ENCODE data around the gene ZNF169. TPM values are rescaled to one million over a fixed set of nuclear protein-coding genes. Genes with fewer than 3 reads are reported as not detected.

The ZNF169 gene
- 1 to 10 TPM; 9.4 to 9.8 TPM for total RNA-seq

DNA sequence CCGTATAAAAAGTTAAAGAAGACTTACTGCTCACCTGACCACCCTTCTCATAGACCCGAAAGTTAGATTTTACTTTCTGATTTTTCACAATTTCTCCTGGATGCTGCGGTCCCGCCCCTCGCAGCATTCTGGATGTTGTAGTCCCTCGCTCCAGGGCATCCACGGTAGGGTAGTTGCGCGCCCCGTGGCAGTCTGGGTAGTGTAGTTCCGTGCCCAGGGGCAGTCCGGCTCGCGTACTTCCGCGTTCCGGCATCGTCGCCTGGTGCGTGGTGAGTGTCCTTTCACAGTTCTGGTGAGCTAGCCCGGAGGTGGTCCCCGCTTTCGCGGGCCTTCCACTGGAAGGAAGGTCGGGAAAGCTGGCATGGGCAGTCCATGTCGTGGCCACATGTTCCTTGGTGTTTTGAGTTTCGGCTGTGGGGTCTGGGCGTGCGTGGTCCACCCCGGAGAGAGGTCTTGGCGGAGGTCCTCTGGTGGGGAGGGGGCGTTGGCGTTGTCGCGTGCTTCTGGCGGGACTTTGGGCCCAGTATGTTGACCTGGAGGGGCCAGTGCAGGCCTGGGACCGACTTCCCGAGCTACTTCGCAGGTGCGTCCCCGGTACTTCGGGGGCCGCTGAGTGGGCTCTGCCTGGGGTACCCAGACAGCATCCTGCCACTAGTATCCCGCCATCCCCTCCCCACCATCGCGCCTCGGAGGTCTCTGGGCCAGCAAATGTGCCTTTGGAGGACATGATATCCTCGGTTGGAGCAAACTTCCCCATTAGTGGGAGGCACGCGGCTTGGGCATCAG, at the start of gene ZNF169:
ZNF169 (plus strand) TSS at position 222 of the 786 bp plus-strand sequence. CDS start 19,515 bp downstream, outside the sequence.

DNA sequence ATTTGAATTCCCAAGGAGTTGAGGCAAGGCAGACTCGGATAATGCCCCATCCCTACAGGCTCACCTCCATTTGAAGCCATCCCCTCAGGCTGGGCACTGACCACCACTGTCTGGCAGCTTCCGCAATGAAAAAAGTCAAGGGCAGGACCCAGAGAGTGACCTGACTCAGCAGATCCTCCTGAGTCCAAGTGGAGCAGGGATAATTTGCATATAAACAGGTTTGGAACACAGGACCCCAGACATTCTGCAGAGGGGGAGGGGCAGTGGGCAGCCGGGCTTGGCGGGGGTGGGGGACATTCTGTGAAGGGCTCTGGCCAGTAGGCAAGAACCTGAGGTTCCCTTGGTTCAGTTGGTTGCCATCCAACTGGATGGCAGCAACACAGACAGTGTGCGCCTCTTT, 69.4 kb downstream of the ZNF169 start, which contains the start of gene NUTM2F:
NUTM2F (minus strand) TSS at position 101 of the 400 bp plus-strand sequence; CDS start at position 80, 21 bp downstream.

Other genes with a start within 250 kb of the ZNF169 start
- gene PTPDC1, start 174.8 kb upstream of the ZNF169 start, total RNA-seq, result 1 to 10 TPM; 4.1 to 4.3 TPM
- gene NUTM2F, start 69.3 kb downstream of the ZNF169 start, total RNA-seq, result not detected